NB4 (cell line): ENCODE results near the gene IQGAP3.

Source experiments
- CTCF ChIP-seq: IDR thresholded peaks from one replicate; pipeline ENCODE4 v1.5.1; 2012; ENCODE audit warnings: low read depth, low read length
- POLR2A ChIP-seq: IDR thresholded peaks from 2 replicates; pipeline ENCODE4 v1.6.1; 2011; ENCODE audit warnings: mild to moderate bottlenecking; ENCODE audit not compliant: insufficient read length; ENCODE audit errors: extremely low read depth

GRCh38 chr1:156554971-156555370, 17.4 kb downstream of the IQGAP3 start:
- TF ChIP-seq CTCF (no peak), POLR2A (no peak)
